ENCODE data around the gene APRT. TPM values are rescaled to one million over a fixed set of nuclear protein-coding genes. Genes with fewer than 3 reads are reported as not detected.

Gene APRT
- total RNA-seq, 1 donor from 2014 or later = 116 TPM

- no peaks in the 10 kb centered on the region for H3K9me3 Mint-ChIP-seq
- peak within 1 kb of the TSS; percentile 86 for H3K4me3 Mint-ChIP-seq
- H3K36me3 Mint-ChIP-seq = no peaks in the 10 kb centered on the region
- TF ChIP-seq CTCF (conservative IDR thresholded peaks at IDR 0.05) = peak; percentile 78
- H3K27ac Mint-ChIP-seq = peak within 1 kb of the TSS; percentile 76
- H3K4me1 Mint-ChIP-seq (ENCODE audit: unreplicated experiment) = peaks cover 18% of the 10 kb centered on the region
- DNase-seq (ENCODE audit: extremely low spot score, unreplicated experiment) = no peak
- peaks cover 27% of the 10 kb centered on the region for H3K27me3 Mint-ChIP-seq
Observed at GRCh38 chr16:88785106-88785924, 26.4 kb downstream of the APRT start, which contains the start of gene PIEZO1. PIEZO1 (minus strand) TSS chr16:88785220; CDS start chr16:88784964, 256 bp downstream.

DNA sequence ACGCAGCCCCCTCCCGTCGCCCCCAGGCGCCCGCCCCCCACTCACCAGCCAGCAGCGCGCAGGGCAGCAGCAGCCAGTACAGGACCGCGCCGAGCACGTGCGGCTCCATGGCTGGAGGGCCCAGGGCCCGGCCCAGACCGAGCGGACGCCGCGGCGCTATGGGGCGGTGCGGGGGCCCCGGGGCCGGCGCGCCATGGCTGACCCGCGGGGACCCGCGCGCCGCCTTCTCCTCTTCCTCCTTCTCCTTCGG lies 26.9 kb downstream of the APRT start:
- H3K9me3 Mint-ChIP-seq = no peaks in the 10 kb centered on the region
- H3K27me3 Mint-ChIP-seq = peaks cover 26% of the 10 kb centered on the region
- peaks cover 22% of the 10 kb centered on the region for H3K4me1 Mint-ChIP-seq (ENCODE audit: unreplicated experiment)
- H3K4me3 Mint-ChIP-seq = no peak overlapping the region
- no peaks in the 10 kb centered on the region for H3K36me3 Mint-ChIP-seq
- no peak overlapping the region for H3K27ac Mint-ChIP-seq
- no peak for TF ChIP-seq CTCF (conservative IDR thresholded peaks at IDR 0.05)
- no peak for DNase-seq (ENCODE audit: extremely low spot score, unreplicated experiment)

DNA sequence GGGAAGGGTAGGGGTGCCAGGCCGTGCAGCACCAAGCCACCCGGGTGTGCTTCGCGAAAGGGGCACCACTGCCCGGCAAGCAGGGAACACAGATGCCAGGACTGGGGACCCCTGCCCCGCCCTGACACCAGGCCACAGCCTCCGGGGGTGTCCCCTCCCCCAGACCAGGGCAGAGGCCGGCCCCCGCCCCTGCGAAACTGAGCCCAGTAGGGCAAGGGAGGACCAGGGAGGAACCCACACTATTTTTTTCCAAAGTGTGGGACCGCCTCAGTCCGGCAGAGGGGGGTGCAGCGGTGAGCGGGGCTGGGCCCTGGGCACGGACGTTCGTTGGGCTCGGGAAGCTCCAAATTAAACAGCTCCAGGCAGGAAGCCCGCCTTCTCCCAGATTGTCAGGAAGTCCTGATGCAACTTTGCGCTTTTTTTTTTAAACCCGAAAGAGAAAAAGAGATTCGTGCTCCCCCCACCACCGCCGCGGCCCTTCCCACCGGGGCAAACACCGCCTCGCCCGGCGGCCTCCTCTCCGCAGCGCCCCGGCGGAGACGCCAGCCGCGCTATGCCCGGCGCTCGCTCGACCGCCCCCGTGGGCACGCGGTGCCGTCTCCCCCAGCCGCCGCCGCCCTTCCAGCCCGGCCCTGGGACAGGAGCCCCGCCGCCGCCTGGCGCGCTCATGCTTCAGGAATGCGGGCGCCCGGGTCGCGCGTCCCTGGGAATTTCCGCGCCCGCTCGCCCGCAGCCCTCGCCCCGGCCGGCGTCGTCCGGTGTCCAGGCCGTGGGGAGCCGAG lies 27.5 kb downstream of the APRT start:
- peak overlapping the region; percentile 86 for H3K4me3 Mint-ChIP-seq
- peaks cover 22% of the 10 kb centered on the region for H3K4me1 Mint-ChIP-seq (ENCODE audit: unreplicated experiment)
- no peaks in the 10 kb centered on the region for H3K9me3 Mint-ChIP-seq
- no peaks in the 10 kb centered on the region for H3K36me3 Mint-ChIP-seq
- TF ChIP-seq CTCF (conservative IDR thresholded peaks at IDR 0.05) = peak; percentile 69
- H3K27me3 Mint-ChIP-seq = peaks cover 26% of the 10 kb centered on the region
- H3K27ac Mint-ChIP-seq = peak overlapping the region; percentile 76
- no peak for DNase-seq (ENCODE audit: extremely low spot score, unreplicated experiment)

DNA sequence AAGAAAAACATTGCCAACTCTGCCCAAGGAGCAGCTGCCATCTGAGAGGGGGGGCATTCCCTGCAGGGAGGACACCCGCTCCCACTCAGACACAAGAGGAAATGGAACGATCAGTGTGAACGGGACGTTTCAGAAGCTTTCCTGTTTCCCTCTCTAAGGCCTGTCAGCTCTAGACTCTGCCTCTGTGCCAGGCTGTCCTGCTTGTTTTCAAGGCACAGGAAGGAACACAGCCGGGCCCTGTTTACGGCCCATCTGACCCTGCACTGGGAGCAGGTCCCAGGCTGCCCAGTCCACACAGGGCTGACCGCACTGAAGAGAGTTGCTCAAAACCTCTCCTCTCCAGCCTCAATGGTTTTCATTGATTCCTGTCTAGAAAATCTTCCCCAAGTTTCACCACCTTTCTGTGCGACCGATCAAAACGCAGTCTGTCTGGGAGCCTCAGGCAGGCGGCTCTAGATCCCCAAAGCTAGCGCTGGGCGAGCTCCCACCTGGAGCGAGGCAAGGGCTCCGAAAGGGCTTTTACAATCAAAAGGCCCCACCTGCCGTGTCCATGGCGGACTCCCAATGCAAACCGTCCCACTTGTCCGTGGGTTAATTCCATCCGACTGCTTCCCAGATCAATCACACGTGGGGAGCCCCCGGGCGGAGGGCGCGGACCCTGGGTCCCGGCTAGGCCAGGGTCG lies 28.2 kb downstream of the APRT start:
- peak overlapping the region; percentile 84 for H3K4me3 Mint-ChIP-seq
- H3K4me1 Mint-ChIP-seq (ENCODE audit: unreplicated experiment) = peaks cover 22% of the 10 kb centered on the region
- DNase-seq (ENCODE audit: extremely low spot score, unreplicated experiment) = no peak
- peaks cover 26% of the 10 kb centered on the region for H3K27me3 Mint-ChIP-seq
- no peaks in the 10 kb centered on the region for H3K9me3 Mint-ChIP-seq
- no peak for TF ChIP-seq CTCF (conservative IDR thresholded peaks at IDR 0.05)
- peak overlapping the region; percentile 86 for H3K27ac Mint-ChIP-seq
- no peaks in the 10 kb centered on the region for H3K36me3 Mint-ChIP-seq

GRCh38 chr16:88782454-88783390 lies 29.0 kb downstream of the APRT start:
- Mint-ChIP-seq H3K36me3 (no peaks in the 10 kb centered on the region), H3K4me3 (peak overlapping the region; percentile 84), H3K27me3 (peaks cover 22% of the 10 kb centered on the region), H3K27ac (peak overlapping the region; percentile 86), H3K4me1 (ENCODE audit: unreplicated experiment) (peaks cover 22% of the 10 kb centered on the region), H3K9me3 (no peaks in the 10 kb centered on the region)
- TF ChIP-seq CTCF (conservative IDR thresholded peaks at IDR 0.05) = no peak
- DNase-seq (ENCODE audit: extremely low spot score, unreplicated experiment) = no peak
